ENCODE measurements around the gene FTL.
A peak's percentile ranks its signal among the peaks of the same experiment; 100 is the strongest.
"Not testable (repeated sequence)": the region's sequence is repeated elsewhere in the genome, so short reads cannot be mapped to it uniquely, and the experiment has no call there.

The FTL gene

GRCh38 chr19:48922548-48923490 lies 42.3 kb upstream of the FTL start:
- no peak for TF ChIP-seq CTCF (conservative IDR thresholded peaks at IDR 0.05)
- H3K27ac ChIP-seq: no peak overlapping the region

- no peak for TF ChIP-seq CTCF (conservative IDR thresholded peaks at IDR 0.05)
- H3K27ac ChIP-seq: no peak overlapping the region
Measured at GRCh38 chr19:48925240-48925843, 39.8 kb upstream of the FTL start.

- H3K27ac ChIP-seq: not testable (repeated sequence)
Measured at GRCh38 chr19:48925890-48926289, 39.2 kb upstream of the FTL start.

GRCh38 chr19:48926909-48927308 lies 38.2 kb upstream of the FTL start:
- peak overlapping the region; percentile 70 for H3K27ac ChIP-seq
- no peak for TF ChIP-seq CTCF (conservative IDR thresholded peaks at IDR 0.05)

- H3K27ac ChIP-seq: peak overlapping the region; percentile 70
Measured at GRCh38 chr19:48927692-48928091, 37.4 kb upstream of the FTL start.

GRCh38 chr19:48928164-48929025 lies 36.7 kb upstream of the FTL start:
- no peak for TF ChIP-seq CTCF (conservative IDR thresholded peaks at IDR 0.05)
- peak overlapping the region; percentile 70 for H3K27ac ChIP-seq

- peak within 1 kb of the TSS; percentile 59 for H3K27ac ChIP-seq
Measured at GRCh38 chr19:48933382-48933932, 31.7 kb upstream of the FTL start, which contains the start of gene DHDH. Gene DHDH (plus strand): TSS chr19:48933699. CDS start chr19:48933722, 23 bp downstream.

More at GRCh38 chr19:48933382-48933932, 31.7 kb upstream of the FTL start, which contains the start of gene DHDH:
- 0 out of 2 replicates have a peak, but pooled peaks have one; percentile 10 for TF ChIP-seq CTCF (conservative IDR thresholded peaks at IDR 0.05)
